GM19351 (cell line): ENCODE results near the gene SPEF1.
"Not testable (repeated sequence)": the region's sequence is repeated elsewhere in the genome, so short reads cannot be mapped to it uniquely, and the experiment has no call there.

Experiments
- ATAC-seq: cut with Tn5 transposase; IDR thresholded peaks from one replicate; pipeline ENCODE4 v1.9.1; 2021; ENCODE audit warnings: mild to moderate bottlenecking, moderate library complexity; ENCODE audit not compliant: unreplicated experiment

The SPEF1 gene

GRCh38 chr20:3781153-3781910 is at the start of gene SPEF1:
SPEF1 (minus strand) TSS chr20:3781448; CDS start chr20:3781287, 161 bp downstream.
- peak; percentile 74 for ATAC-seq

GRCh38 chr20:3829891-3830290 is 48.6 kb upstream of the SPEF1 start:
- ATAC-seq = not testable (repeated sequence)

GRCh38 chr20:3828798-3829197 is 47.5 kb upstream of the SPEF1 start:
- no peak for ATAC-seq

- ATAC-seq = no peak
Observed at GRCh38 chr20:3826420-3826819, 45.2 kb upstream of the SPEF1 start.

- no peak for ATAC-seq
Observed at GRCh38 chr20:3825526-3825925, 44.3 kb upstream of the SPEF1 start.

GRCh38 chr20:3823881-3824280 is 42.6 kb upstream of the SPEF1 start:
- no peak for ATAC-seq

GRCh38 chr20:3821996-3822395 is 40.7 kb upstream of the SPEF1 start:
- no peak for ATAC-seq

- peak; percentile 5 for ATAC-seq
Observed at GRCh38 chr20:3820901-3821727, 39.9 kb upstream of the SPEF1 start.

GRCh38 chr20:3820048-3820900 is 39.0 kb upstream of the SPEF1 start, which contains the start of gene AP5S1:
AP5S1 (plus strand) TSS chr20:3820547; CDS start chr20:3822118, 1,571 bp downstream.
- ATAC-seq = peak; percentile 81

- ATAC-seq = no peak
Observed at GRCh38 chr20:3819411-3820047, 38.3 kb upstream of the SPEF1 start.

- peak; percentile 31 for ATAC-seq
Observed at GRCh38 chr20:3818155-3819151, 37.2 kb upstream of the SPEF1 start.

GRCh38 chr20:3815703-3816315 is 34.6 kb upstream of the SPEF1 start:
- no peak for ATAC-seq

GRCh38 chr20:3814928-3815495 is 33.8 kb upstream of the SPEF1 start:
- no peak for ATAC-seq

GRCh38 chr20:3813848-3814581 is 32.8 kb upstream of the SPEF1 start:
- ATAC-seq = no peak

GRCh38 chr20:3812975-3813847 is 32.0 kb upstream of the SPEF1 start:
- no peak for ATAC-seq

GRCh38 chr20:3812259-3812681 is 31.0 kb upstream of the SPEF1 start:
- no peak for ATAC-seq
